Measurements from ENCODE around the gene PPP2R3B.

DNA sequence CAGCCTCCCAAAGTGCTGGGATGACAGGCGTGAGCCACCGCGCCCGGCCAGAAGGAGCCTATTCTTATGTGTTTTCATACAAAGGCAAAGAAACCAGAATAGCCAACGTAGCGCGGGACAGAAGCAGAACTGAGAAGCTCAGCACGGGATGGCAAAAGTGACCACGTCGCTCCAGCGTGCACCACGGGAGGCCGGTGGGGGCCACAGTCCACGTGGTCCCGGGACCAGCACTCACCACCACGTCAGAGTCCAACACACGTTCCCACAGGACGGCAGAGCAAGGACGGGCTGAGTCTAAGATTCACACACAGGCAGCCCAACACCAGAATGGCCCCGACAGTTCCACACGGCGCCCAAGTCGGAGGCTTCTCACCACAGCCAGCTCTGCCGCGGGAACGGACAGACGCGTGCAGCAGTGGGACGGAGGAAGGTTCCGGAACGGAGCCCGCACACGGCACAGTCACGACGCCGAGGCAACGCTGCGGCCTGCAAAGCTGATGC is 49.3 kb downstream of the PPP2R3B start:
- TF ChIP-seq, protein P1, sequence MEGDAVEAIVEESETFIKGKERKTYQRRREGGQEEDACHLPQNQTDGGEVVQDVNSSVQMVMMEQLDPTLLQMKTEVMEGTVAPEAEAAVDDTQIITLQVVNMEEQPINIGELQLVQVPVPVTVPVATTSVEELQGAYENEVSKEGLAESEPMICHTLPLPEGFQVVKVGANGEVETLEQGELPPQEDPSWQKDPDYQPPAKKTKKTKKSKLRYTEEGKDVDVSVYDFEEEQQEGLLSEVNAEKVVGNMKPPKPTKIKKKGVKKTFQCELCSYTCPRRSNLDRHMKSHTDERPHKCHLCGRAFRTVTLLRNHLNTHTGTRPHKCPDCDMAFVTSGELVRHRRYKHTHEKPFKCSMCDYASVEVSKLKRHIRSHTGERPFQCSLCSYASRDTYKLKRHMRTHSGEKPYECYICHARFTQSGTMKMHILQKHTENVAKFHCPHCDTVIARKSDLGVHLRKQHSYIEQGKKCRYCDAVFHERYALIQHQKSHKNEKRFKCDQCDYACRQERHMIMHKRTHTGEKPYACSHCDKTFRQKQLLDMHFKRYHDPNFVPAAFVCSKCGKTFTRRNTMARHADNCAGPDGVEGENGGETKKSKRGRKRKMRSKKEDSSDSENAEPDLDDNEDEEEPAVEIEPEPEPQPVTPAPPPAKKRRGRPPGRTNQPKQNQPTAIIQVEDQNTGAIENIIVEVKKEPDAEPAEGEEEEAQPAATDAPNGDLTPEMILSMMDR (IDR thresholded peaks at IDR 0.05): no peak
- no peak for TF ChIP-seq POLR2A (IDR thresholded peaks at IDR 0.05)

Measured in Peyer's patch (tissue), 4 donors.